GDM1 (cell line): ENCODE data around the gene FYCO1.

Experiments used
- DNase-seq: peaks from one replicate; lab custom pipeline; 2025; lab: John Stamatoyannopoulos, UW

The FYCO1 gene

DNA sequence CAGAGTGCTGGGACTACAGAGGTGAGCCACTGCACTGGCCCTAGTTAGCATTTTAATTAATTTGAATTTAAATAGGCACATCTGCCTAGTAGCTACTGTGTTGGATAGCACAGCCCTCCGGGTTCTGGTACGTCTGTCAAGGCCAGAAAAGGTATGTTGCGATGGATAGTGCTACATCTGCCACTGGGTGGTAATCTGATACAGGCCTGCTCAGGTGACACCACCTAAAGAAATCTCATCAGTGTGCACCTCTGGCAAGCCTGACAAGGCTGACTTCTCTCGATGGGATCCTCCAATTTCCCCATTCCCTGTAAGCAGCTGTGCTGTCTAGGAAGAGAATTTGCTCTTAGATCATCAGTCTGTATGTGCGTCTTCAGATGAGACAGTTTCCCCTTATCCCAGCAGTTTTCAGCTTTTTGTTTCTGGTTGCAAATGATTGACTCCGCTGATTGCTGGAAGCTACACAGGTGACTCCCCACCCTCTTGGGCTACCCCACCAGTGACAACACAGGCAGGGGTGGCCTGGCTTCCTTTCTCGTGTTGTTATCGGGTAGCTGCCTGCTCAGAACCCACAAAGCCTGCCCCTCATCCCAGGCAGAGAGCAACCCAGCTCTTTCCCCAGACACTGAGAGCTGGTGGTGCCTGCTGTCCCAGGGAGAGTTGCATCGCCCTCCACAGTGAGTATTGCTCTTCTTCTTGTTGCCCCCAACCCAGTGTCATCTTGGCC, 109.5 kb downstream of the FYCO1 start, which contains the start of gene CCR9:
Gene CCR9, plus strand, starts transcription at position 565 of the 727 bp plus-strand sequence. CDS start 8,391 bp downstream, outside the sequence.
- DNase-seq = no peak

- no peak for DNase-seq
Measured at GRCh38 chr3:45884368-45885201, 111.0 kb downstream of the FYCO1 start.

DNA sequence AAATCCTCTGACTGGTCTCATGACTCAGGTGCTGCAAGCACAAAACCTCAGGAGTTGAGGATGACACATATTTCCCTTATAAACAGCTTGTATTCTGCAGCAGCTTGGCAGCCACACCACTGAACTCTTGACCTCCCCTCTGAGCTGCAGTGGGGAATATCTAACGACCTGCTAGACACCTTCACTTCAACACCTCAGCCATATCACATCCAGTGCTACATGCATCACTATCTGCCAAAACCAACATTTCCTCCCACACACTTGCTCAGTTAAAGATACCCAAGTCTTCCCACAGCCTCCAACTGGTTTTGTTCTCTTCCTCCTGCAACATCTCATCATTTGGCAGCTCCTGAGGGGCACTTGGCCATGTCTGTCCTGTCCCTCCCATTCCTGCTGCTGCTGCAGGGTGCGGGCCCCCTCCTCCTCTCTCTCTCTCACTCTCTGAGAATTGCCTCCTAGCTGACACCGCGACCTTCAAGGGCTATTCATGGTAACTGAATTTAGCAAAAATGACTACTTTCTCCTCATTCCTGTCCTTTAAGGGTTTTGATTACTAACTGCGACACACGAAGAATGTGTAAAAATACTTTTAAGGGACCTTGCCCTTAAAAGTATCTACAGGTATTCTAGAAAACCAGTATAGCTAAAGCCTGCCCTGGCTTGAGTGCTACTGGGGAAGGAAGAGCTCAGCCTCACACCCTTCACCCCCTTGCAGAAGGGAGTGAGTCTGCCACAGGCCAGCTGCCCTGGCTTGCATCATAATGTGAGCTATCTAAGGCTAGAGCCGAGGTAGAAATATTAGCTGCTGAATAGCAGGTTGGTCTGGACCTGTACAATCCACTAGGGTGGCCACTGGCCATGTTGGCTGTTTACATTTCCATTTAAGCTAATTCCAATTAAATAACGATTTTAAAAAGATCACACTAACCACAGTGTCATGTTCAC, 114.3 kb downstream of the FYCO1 start:
- DNase-seq = no peak

DNA sequence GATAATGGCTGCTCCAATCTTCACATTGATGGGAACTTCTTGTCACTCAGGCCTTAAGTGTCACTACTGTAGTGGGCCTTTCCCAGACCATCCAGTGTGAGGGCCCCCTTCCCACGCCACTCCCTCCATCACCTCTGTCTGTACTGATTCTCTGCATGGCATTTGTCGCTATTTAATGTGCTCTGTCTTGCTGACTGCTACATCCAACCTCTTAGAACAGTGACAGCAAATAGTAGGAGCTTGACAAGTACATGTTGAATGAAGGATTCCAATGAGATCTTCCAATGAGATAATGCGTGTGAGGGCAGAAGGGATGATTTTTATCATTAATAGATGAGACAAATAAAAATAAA, 114.9 kb downstream of the FYCO1 start:
- DNase-seq = no peak

GRCh38 chr3:45878124-45878523, 117.5 kb downstream of the FYCO1 start:
- no peak for DNase-seq

- DNase-seq = no peak
Measured at GRCh38 chr3:45874677-45875346, 120.8 kb downstream of the FYCO1 start.

DNA sequence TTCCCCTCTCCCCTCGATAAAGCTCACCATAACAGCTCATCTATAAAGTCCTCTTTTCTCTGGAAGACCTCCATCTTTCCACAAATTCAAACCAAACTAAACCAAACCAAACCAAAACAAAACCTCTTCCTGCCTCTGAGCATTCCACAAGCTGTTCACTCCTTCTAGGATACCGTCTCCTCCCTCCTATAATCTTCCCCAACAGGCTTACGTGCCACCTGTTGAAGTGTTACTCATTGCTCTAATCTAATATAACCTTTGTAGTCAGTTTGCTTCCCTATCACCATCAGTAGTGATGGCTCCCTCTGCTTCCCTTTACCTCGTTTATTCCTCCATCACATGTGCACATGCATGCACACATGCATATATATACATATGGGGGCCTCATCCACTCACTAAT, 122.0 kb downstream of the FYCO1 start:
- DNase-seq = no peak

DNA sequence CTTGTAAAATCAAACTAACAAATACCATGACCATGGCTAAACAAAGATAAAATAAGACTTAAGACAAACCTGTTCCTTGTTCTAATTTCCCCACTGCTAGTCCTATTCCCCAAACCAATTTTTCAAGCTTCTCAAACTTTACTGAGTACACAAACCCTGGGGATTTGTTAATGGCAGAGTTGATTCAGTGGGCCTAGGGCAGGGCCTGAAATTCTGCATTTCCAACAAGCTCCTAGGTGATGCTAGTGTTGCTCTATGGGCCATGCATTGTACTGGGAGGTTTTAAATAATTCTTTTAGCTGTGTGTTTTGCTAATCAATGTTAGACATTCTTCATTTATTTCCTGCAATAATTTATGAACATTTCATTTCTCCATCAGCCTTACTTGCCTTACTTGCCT, 122.6 kb downstream of the FYCO1 start:
- DNase-seq = no peak

DNA sequence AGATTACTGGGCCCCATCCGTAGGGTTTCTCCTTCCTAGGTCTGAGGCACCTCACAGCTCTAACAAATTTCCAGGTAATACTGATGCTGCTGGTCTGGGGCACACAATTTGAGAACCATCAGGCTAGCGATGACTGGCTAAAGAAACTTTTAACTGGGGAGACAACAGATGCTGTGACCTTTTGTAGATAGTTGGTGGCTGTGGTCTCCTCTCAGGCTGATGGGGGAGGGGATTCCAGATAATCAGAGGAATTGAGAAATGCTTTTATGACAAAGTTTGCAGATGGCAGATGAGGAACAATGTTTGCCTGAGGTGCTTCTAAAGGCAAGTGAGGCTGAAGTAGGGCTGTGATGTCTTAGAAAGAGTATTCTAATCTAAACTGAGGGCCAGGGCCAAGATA, 123.1 kb downstream of the FYCO1 start:
- no peak for DNase-seq

DNA sequence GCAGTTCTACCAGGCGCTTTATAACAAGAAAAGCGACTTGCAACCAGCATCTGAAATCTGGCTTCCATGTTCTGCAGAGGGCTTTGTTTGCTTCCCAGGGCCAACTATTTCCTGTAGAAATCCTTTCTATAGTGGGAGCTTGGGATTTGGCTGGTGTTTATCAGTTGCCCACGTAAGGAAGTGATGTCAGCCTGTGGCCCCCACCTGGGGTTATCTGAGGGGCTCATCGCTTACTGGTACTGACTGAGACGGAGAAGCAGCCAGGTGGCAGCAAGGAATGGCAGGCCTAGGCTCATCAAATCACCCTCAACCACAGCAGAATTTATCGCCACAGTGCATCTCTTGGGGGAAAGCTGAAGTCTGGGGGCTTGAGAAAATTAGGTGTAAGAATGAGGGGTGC, 123.8 kb downstream of the FYCO1 start:
- DNase-seq = no peak

DNA sequence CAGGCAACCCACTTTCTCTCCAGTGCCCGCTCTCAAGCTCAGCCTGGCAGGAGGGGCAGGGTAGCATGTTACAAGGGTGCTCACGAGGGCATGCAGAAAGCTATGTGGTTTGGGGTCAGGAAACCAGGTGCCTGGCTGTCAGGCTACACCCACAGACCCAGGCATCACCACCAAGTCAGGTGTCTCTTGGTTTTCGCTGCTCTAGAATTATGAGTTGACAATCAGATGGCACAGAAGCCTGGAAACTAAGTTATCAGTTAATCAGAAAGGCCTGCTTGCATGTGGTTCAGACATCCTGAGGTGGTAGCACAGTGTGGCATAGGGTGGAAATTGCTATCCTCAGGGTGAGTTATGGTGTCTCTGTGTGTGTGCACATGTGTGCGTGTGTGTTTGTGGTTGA, 125.5 kb downstream of the FYCO1 start:
- DNase-seq = no peak

- DNase-seq = no peak
Measured at GRCh38 chr3:45869638-45870037, 126.0 kb downstream of the FYCO1 start.

DNA sequence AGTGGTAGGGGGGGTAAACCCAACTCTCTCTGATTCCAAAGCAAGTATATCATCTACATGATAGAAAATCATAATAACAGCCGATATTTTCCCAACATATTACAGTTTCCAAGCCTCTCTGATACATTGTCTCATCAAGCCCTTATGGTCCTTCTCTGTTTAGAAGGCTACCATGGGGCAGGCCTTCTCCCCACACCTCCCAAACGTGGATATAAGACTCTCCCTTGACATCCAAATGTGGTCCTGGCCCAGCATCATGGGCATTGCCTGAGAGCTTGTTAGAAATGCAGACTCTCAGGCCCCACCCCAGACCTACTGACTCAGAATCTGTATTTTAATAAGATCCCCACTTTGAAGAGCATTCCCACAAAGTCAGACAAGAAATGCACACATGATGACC, 127.0 kb downstream of the FYCO1 start:
- no peak for DNase-seq

DNA sequence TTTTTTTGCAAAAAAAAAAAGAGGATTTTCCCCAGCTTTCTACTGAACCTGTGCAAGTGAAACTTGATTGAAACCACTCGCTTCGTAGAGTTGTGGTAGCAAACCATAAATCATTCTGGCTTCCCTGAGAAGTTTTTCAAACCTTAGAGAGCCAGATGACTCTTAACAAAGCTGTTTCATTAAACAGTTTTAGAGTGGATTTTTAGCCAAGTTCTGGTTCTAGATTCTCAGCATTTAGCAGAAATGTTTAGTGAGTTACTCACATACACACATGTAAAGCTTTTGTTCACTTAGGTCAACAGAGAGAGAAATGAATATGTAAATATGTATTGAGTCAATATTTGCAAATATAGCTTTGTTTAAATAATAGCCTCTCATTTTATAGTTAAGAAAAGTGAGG, 127.4 kb downstream of the FYCO1 start:
- DNase-seq = no peak
